Heart left ventricle (tissue), 13 donors: ENCODE results near the gene SNX20.

Experiments
- CTCF ChIP-seq, 12 donors: fragments of 200-600 bp; sonication (generic) in 4 of 12; IDR thresholded peaks; one replicate each; pipeline versions ENCODE4 v1.5.0 to v1.8.0; 2018 to 2022; ENCODE audit warnings: antibody characterized with exemption in 12 of 12, mild to moderate bottlenecking in 5 of 12
- POLR2A ChIP-seq, 2 donors: fragments of 450-650 bp; IDR thresholded peaks; one replicate each; pipeline ENCODE4 v1.6.1; 2017; ENCODE audit warnings: antibody characterized with exemption in 2 of 2, mild to moderate bottlenecking in 2 of 2, moderate library complexity in 2 of 2
- donor health status: ischemic (EF 13 %, LVEDD 7.1; RV severe dilation, severe dysfunction).
- donor health status: DM: no; HTN: yes; CAD: no.
- donor health status: DM: no; HTN: no; CAD: no.
- donor health status: ischemic (EF 25% LVEDD 6.9; RV normal size, moderate dysfunction).
- donor health status: ischemic (EF 25% LVEDD 5.7; RV mildly dilated, moderate dysfunction).
- donor health status: ischemic (EF 35%, LVEDD 5.7; RV mildly dilated, moderate dysfunction).
- donor health status: nonischemic (EF 11% LVEDD 7.7; RV severe dilation, severe dysfunction).
- donor health status: DM: yes; HTN: yes; CAD: no.
- donor health status: PGD.
- donor health status: ischemic (EF 29% LVEDD 5.4; RV normal size, mild dysfunction).
- donor health status: nonischemic (EF 23%, LVEDD 6.1; RV moderate dilation, normal function).

GRCh38 chr16:50662306-50662940 lies 18.7 kb downstream of the SNX20 start:
- no peak for TF ChIP-seq POLR2A (IDR thresholded peaks at IDR 0.05)
- no peak for TF ChIP-seq CTCF (IDR thresholded peaks at IDR 0.05)
